Tibial nerve (tissue), 4 donors: ENCODE data around the gene PRKAG2.

Source experiments
- CTCF ChIP-seq, 5 experiments: fragments of 200-600 bp in 3 of 5; fragments of 450-650 bp in 2 of 5; sonication (generic) in 3 of 5; IDR thresholded peaks; one replicate each; pipeline ENCODE4 v1.5.1; 2016 to 2019; ENCODE audit warnings: antibody characterized with exemption in 5 of 5, mild to moderate bottlenecking in 3 of 5, moderate library complexity in 2 of 5
- EP300 ChIP-seq, 2 donors: sonication (generic); formaldehyde crosslinking; IDR thresholded peaks; one replicate each; pipeline ENCODE4 v1.6.1; 2017; ENCODE audit warnings: antibody characterized with exemption in 2 of 2, mild to moderate bottlenecking in 1 of 2
- POLR2A ChIP-seq, 2 donors: fragments of 450-650 bp; IDR thresholded peaks; one replicate each; pipeline ENCODE4 v1.6.1; 2017; ENCODE audit warnings: antibody characterized with exemption in 2 of 2, mild to moderate bottlenecking in 2 of 2, moderate library complexity in 2 of 2

GRCh38 chr7:151645311-151645710 is 231.6 kb downstream of the PRKAG2 start:
- TF ChIP-seq POLR2A (IDR thresholded peaks at IDR 0.05) (no peak), CTCF (IDR thresholded peaks at IDR 0.05) (no peak), EP300 (IDR thresholded peaks at IDR 0.05) (no peak)
